Measurements from ENCODE around the gene DAGLB. TPM values are rescaled to one million over a fixed set of nuclear protein-coding genes. Genes with fewer than 3 reads are reported as not detected.
A peak's percentile ranks its signal among the peaks of the same experiment; 100 is the strongest.

DAGLB gene
- total RNA-seq, 4 donors from 2014 or later = 9.1 to 36.3 (median 24.3) TPM

- Histone ChIP-seq H3K27me3 (no peaks in the 10 kb centered on the region), H3K9me3 (peaks cover 0 to 3% (median 0%) of the 10 kb centered on the region in 4 donors), H3K27ac (no peak overlapping the region), H3K36me3 (no peaks in the 10 kb centered on the region), H3K4me1 (no peaks in the 10 kb centered on the region), H3K4me3 (no peak overlapping the region)
- TF ChIP-seq POLR2A (IDR thresholded peaks at IDR 0.05) = no peak
- TF ChIP-seq, protein P1, sequence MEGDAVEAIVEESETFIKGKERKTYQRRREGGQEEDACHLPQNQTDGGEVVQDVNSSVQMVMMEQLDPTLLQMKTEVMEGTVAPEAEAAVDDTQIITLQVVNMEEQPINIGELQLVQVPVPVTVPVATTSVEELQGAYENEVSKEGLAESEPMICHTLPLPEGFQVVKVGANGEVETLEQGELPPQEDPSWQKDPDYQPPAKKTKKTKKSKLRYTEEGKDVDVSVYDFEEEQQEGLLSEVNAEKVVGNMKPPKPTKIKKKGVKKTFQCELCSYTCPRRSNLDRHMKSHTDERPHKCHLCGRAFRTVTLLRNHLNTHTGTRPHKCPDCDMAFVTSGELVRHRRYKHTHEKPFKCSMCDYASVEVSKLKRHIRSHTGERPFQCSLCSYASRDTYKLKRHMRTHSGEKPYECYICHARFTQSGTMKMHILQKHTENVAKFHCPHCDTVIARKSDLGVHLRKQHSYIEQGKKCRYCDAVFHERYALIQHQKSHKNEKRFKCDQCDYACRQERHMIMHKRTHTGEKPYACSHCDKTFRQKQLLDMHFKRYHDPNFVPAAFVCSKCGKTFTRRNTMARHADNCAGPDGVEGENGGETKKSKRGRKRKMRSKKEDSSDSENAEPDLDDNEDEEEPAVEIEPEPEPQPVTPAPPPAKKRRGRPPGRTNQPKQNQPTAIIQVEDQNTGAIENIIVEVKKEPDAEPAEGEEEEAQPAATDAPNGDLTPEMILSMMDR (IDR thresholded peaks at IDR 0.05) = no peak
- DNase-seq = no peak
These were observed 43.4 kb upstream of the DAGLB start for GRCh38 chr7:6491194-6491593.

GRCh38 chr7:6489612-6490011 lies 41.9 kb upstream of the DAGLB start:
- Histone ChIP-seq H3K27ac (no peak overlapping the region), H3K27me3 (no peaks in the 10 kb centered on the region), H3K4me1 (peaks cover 0 to 2% (median 0%) of the 10 kb centered on the region in 4 donors), H3K4me3 (no peak overlapping the region), H3K9me3 (peaks cover 0 to 3% (median 0%) of the 10 kb centered on the region in 4 donors), H3K36me3 (no peaks in the 10 kb centered on the region)
- DNase-seq = no peak
- TF ChIP-seq, protein P1 (IDR thresholded peaks at IDR 0.05) = no peak
- TF ChIP-seq POLR2A (IDR thresholded peaks at IDR 0.05) = no peak

DNA sequence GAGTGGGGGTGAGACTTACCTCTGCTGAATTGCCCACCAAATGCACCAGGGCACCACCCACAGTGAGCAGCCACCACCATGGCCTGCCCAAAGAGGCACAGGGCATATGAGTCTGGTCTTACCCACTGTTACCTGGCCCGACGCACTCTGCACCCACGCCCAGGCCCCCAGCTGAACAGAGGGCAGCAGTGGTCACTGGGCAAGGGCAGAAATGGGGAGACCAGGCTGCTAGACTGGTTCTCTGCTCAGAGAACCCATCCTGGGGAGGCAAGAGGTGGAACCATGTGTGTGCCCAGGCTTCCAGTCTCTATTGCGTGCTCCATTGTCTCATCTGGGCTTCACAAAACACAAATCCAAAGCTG lies 39.4 kb upstream of the DAGLB start:
- H3K4me3 ChIP-seq = no peak overlapping the region
- no peaks in the 10 kb centered on the region for H3K36me3 ChIP-seq
- no peak for DNase-seq
- peaks cover 0 to 3% (median 0%) of the 10 kb centered on the region in 4 donors for H3K9me3 ChIP-seq
- H3K4me1 ChIP-seq = peaks cover 0 to 11% (median 4%) of the 10 kb centered on the region in 4 donors
- no peaks in the 10 kb centered on the region for H3K27me3 ChIP-seq
- TF ChIP-seq, protein P1 (IDR thresholded peaks at IDR 0.05) = no peak
- TF ChIP-seq POLR2A (IDR thresholded peaks at IDR 0.05) = no peak
- H3K27ac ChIP-seq = no peak overlapping the region

- Histone ChIP-seq H3K4me3 (no peak overlapping the region), H3K27ac (no peak overlapping the region), H3K27me3 (no peaks in the 10 kb centered on the region), H3K9me3 (peaks cover 0 to 3% (median 0%) of the 10 kb centered on the region in 4 donors), H3K4me1 (peaks cover 0 to 17% (median 5%) of the 10 kb centered on the region in 4 donors), H3K36me3 (no peaks in the 10 kb centered on the region)
- TF ChIP-seq POLR2A (IDR thresholded peaks at IDR 0.05) = no peak
- TF ChIP-seq, protein P1 (IDR thresholded peaks at IDR 0.05) = no peak
- DNase-seq = no peak
These were observed 38.9 kb upstream of the DAGLB start for GRCh38 chr7:6486438-6487183.

- peaks cover 0 to 38% (median 7%) of the 10 kb centered on the region in 4 donors for H3K4me1 ChIP-seq
- peak overlapping the region; percentile 90 to 99 (median 98) for H3K4me3 ChIP-seq
- TF ChIP-seq POLR2A (IDR thresholded peaks at IDR 0.05) = no peak
- TF ChIP-seq, protein P1 (IDR thresholded peaks at IDR 0.05) = no peak
- no peaks in the 10 kb centered on the region for H3K27me3 ChIP-seq
- no peaks in the 10 kb centered on the region for H3K9me3 ChIP-seq
- peak overlapping the region; percentile 91 to 98 (median 96) for H3K27ac ChIP-seq
- H3K36me3 ChIP-seq = no peaks in the 10 kb centered on the region
- no peak for DNase-seq
These were observed 35.0 kb upstream of the DAGLB start for GRCh38 chr7:6482743-6483119.
